ENCODE data around the gene ALDH3B1. TPM values are rescaled to one million over a fixed set of nuclear protein-coding genes. Genes with fewer than 3 reads are reported as not detected.
"Not testable (repeated sequence)": the region's sequence is repeated elsewhere in the genome, so short reads cannot be mapped to it uniquely, and the experiment has no call there.

The ALDH3B1 gene, protein sequence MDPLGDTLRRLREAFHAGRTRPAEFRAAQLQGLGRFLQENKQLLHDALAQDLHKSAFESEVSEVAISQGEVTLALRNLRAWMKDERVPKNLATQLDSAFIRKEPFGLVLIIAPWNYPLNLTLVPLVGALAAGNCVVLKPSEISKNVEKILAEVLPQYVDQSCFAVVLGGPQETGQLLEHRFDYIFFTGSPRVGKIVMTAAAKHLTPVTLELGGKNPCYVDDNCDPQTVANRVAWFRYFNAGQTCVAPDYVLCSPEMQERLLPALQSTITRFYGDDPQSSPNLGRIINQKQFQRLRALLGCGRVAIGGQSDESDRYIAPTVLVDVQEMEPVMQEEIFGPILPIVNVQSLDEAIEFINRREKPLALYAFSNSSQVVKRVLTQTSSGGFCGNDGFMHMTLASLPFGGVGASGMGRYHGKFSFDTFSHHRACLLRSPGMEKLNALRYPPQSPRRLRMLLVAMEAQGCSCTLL
- 12.5 and 20.8 TPM in 2 replicates for total RNA-seq (ENCODE audit: low replicate concordance)

DNA sequence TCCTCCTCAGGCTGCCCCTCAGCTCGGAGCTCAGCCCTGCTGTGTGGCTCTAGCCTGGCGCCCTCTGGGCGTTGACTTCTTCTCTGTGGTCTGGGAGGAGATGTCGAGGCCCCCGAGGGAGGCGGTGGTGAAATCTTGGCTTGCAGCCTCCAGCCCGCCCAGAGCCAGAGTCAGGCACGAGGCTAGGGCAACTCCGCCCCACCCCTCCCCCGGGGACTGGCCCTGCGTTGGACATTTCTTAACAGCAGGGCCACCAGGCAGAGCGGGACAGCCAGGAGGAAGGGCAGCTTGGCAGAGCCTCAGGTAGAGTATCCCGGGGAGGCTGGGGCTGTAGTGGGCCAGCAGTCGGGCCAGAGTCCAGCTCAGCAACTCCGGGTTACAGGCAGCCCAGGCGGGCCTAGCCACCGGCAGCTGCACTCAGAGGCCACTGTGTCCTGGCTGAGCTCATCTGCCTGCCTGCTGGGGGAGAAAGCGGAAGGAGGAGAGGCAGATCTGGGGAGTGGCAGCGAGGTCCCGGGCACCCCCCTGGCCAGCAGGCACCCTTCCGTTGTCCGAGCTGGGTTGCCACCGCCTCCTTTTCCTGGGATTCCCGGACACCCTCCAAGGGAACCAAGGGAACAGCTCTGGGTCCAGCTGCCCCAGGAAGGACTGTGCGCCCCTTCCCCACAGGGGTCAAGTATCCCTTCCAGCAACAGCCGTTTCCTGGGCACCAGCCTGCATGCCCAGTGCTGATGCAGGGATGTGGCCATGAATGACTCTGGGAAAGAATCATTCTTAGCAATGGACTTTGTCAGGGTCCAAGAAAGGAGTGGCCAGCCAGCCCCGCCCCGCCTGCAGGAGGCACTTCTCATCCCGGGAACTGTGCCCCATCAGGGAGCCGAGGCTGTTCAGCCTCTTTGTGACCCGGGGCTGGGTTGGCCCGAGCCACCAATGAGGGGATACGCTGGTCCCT is at the start of gene ALDH3B1:
ALDH3B1 (plus strand) TSS at position 238 of the 952 bp plus-strand sequence. CDS start 4,971 bp downstream, outside the sequence.
- DNase-seq (ENCODE audit: low read depth): peak; percentile 88
- H3K4me3 ChIP-seq (ENCODE audit: low read depth, low read length): peak within 1 kb of the TSS; percentile 65
- TF ChIP-seq, protein P1, sequence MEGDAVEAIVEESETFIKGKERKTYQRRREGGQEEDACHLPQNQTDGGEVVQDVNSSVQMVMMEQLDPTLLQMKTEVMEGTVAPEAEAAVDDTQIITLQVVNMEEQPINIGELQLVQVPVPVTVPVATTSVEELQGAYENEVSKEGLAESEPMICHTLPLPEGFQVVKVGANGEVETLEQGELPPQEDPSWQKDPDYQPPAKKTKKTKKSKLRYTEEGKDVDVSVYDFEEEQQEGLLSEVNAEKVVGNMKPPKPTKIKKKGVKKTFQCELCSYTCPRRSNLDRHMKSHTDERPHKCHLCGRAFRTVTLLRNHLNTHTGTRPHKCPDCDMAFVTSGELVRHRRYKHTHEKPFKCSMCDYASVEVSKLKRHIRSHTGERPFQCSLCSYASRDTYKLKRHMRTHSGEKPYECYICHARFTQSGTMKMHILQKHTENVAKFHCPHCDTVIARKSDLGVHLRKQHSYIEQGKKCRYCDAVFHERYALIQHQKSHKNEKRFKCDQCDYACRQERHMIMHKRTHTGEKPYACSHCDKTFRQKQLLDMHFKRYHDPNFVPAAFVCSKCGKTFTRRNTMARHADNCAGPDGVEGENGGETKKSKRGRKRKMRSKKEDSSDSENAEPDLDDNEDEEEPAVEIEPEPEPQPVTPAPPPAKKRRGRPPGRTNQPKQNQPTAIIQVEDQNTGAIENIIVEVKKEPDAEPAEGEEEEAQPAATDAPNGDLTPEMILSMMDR (IDR thresholded peaks at IDR 0.05; ENCODE audit: insufficient read depth, low read length): peak; percentile 6

DNA sequence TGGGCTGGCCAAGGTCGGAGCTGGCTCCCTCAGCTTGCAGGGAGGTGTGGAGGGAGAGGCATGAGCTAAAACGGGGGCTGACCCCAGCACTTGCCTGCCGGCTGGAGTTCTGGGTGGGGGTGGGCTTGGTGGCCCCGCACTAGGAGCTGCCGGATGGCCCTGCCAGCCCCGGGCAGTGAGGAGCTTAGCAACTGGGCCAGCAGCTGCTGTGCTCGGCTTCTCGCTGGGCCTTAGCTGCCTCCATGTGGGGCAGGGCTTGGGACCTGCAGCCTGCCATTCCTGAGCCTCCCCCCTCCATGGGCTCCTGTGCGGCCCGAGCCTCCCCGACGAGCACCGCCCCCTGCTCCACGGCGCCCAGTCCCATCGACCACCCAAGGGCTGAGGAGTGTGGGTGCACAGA is 46.9 kb upstream of the ALDH3B1 start:
- not testable (repeated sequence) for H3K4me3 ChIP-seq (ENCODE audit: low read depth, low read length); DNase-seq (ENCODE audit: low read depth)

DNA sequence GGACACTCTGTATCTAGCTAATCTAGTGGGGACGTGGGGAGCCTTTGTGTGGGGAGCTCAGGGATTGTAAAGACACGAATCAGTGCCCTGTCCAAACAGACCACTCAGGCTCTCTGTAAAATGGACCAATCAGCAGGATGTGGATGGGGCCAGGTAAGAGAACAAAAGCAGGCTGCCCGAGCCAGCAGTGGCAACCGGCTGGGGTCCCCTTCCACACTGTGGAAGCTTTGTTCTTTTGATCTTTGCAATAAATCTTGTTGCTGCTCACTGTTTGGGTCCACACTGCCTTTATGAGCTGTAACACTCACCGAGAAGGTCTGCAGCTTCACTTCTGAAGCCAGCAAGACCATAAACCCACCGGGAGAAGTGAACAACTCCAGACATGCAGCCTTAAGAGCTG is 46.2 kb upstream of the ALDH3B1 start:
- DNase-seq (ENCODE audit: low read depth); H3K4me3 ChIP-seq (ENCODE audit: low read depth, low read length): not testable (repeated sequence)

DNA sequence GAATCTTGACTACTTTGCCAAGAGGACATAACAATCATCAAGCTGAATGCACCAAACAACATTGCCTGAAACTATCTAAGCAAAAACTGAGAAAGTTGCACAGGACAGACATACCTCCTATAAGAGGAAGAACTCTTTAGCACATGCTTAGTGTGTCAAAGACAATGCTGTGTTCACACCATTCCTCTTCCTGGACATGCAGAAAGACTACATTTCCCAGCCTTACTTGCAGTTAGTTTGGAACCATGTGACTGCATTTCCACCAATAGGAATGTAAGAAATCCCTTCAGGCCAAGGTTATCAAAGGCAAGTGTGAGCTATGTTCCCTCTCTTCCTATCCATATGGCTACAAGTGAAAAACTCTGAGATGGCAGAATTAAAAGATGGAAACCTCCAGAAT is 45.4 kb upstream of the ALDH3B1 start:
- not testable (repeated sequence) for H3K4me3 ChIP-seq (ENCODE audit: low read depth, low read length); DNase-seq (ENCODE audit: low read depth)

DNA sequence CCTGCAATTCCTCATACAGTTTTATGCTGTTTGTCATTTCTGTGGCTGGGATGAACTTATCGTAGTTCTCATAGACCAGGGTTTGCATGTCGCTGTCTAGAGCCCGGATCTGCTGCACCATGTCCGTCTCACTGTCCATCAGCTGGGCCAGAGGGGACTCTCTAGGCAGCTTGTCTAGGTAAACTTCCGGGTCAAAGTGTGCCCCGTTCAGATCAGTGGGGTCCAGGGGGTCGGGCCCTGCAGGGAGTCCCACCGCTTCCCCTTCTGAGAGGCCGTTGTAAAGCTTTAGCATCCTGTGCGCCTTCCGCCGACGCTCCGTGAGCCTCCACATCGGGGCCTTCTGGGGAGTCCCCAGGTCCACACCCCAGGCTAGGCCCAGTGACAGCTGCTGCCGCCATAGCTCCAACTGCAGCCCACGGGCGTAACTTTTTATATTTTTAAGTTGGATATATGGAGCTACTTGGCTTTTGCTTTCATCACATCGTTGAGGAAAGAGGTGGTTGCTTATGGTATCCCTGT is 44.2 kb upstream of the ALDH3B1 start:
- DNase-seq (ENCODE audit: low read depth); H3K4me3 ChIP-seq (ENCODE audit: low read depth, low read length): not testable (repeated sequence)

DNA sequence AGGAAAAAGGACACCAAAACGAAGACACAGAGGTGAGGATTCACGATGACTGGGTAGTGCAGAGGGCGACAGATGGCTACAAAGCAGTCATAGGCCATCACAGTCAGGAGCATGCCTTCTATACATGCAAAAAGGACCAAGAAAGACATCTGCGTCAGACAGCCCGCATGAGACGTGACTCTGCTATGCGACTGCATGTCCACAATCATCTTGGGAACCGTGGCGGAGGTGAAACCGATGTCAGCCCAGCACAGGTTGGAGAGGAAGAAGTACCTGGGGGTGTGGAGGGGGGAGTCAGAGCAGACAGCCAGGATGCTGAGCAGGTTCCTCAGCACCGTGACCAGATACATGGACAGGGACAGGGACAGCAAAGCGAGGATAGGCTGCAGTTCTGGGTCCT is 35.4 kb upstream of the ALDH3B1 start:
- not testable (repeated sequence) for H3K4me3 ChIP-seq (ENCODE audit: low read depth, low read length); DNase-seq (ENCODE audit: low read depth)

DNA sequence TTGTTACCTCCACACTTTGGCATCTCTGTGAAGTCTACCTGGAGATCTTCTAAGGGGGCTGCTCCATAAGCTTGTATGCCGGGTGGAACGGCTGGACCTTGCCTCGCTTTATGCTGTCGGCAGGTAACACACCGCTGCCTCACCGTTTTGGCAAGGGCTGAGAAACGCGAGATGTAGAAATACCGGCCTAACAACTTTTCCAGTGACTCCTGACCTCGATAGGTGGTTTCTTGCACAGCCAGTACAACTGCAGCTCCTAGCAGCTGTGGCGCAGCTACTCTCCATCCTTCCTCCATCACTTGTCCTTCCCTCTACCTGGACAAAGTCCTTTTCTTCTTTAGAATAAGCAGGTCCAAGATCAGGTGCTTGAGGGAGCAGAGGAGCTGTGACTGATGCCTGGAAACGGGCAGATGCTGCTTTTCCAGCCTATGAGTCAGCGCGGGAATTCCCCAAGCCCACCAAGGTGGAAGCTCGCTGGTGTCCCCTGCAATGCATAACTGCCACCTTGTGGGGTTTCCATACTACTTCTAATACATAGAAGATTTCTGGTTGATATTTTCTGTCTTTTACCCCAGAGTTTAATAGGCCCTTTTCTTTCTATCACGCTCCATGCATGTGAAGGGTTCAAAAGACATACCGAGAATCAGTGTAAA is 31.2 kb upstream of the ALDH3B1 start:
- not testable (repeated sequence) for DNase-seq (ENCODE audit: low read depth); H3K4me3 ChIP-seq (ENCODE audit: low read depth, low read length)

DNA sequence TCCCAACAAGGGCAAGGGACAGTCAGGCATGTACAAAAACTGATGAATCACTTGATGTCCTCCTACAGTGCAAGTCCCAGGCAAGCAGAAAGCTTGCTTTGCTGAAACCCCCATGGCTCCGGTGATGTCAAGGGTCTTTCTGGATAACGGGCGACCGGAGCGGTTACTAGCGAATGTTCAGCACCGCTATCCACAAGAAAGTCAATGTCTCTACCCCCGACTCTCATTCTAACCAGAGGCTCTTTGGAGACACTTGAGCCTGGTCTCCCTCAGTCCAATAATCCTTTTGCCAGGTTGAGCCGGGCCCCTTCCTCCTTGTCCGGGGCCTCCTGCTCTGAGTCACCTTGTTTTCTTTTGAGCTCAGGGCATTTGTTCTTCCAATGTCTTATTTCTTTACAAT is 28.9 kb upstream of the ALDH3B1 start:
- H3K4me3 ChIP-seq (ENCODE audit: low read depth, low read length); DNase-seq (ENCODE audit: low read depth): not testable (repeated sequence)

DNA sequence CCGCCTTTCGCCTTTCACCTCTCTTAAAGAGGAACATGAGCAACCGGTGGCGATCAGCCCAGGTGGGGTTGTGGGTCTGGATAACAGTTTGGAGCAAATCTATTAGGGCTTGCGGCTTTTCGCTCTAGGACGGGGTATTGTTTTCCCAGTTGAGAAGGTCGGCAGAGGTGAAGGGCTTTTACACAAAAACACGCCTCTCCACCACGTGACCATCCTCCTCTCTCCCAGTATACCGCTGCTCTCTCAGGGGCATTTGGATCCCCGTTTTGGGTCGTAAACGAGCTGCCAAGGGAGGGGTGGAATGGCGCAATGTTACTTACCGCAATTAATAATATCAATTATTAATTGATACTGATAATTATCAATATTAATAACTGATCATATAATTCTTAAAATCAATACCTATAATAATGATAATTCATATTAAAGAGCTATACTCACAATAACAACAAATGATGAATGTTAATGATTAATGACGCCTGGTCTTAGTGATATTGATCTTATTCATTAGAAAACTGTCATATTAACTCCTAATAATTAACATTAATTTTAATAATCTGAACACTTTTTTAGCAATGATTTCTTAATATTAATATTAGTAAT is 27.8 kb upstream of the ALDH3B1 start:
- not testable (repeated sequence) for DNase-seq (ENCODE audit: low read depth); H3K4me3 ChIP-seq (ENCODE audit: low read depth, low read length)

DNA sequence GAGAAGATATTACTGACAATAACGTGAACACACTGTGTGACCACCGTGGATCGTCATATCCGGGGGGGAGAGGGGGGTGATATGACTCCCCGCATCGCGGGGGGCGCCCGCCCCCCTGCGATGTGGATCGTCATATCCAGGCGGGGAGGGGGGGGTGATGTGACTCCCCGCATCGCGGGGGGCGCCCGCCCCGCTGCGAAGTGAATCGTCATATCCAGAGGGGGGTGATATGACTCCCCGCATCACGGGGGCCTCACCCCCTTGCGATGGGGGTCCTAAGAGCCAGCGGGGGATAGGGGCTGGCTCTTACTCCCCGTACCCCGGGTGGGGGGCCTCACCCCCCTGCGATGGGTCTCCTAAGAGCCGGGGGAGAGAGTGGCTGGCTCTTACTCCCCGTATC is 26.2 kb upstream of the ALDH3B1 start:
- no peak overlapping the region for H3K4me3 ChIP-seq (ENCODE audit: low read depth, low read length)

DNA sequence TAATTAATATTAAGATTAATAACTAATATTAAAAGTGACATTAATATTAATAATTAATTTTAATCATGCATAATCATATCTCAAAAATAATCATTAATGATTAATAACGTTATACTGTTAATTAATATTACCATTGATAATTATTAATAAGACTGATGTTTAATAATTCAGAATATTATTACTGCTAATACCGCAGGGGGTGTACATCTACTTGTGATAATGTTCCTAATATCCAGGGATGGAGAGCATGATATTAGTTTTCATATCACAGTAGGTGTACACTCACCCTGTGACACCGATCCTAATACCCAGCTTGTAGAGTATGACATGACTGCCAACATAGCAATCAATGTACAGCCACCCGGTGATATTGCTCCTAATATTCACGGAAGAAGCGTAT is 24.8 kb upstream of the ALDH3B1 start:
- H3K4me3 ChIP-seq (ENCODE audit: low read depth, low read length); DNase-seq (ENCODE audit: low read depth): not testable (repeated sequence)

More for the DNA sequence above, 26.2 kb upstream of the ALDH3B1 start:
- no peak for DNase-seq (ENCODE audit: low read depth)
- TF ChIP-seq, protein P1 (IDR thresholded peaks at IDR 0.05; ENCODE audit: insufficient read depth, low read length): no peak

DNA sequence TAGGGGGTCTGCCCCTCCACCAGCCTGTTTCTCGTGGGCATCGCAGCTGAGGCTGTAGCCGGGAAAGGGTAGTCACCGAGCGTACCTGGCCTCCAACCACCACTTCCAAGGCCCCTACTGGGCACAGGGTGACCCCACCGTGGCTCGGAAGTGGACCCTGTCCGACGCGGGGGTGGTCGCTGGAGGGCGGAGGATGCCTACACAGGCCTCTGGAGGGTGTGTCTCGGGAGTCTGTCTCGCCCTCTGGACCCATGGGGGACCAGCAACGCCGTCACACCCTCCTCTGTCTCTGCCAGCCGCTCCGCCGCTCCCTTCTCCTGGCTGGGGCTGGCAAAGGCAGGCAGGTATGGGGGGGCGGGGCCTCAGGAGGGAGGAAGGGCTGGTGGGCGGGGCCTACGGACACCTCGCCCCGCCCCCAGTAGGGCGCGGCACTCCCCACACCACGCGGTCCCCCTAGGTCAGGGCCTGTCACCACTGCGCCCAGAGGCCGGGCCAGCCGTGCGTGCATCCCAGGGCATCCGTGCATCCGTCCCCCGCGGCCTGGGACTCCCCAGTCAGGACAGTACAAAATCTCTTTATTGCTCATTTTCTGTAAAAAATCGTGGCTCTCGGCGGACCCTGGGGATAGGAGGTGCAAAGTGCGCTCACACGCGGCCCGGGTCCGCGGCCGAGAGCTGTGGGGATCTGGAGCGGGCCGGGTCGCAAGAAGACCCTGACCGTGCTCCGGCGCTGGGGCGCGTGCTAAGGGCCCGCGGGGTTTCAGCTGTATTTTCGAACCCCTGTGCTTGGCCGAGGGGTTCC is 19.4 kb upstream of the ALDH3B1 start:
- not testable (repeated sequence) for DNase-seq (ENCODE audit: low read depth); H3K4me3 ChIP-seq (ENCODE audit: low read depth, low read length)

DNA sequence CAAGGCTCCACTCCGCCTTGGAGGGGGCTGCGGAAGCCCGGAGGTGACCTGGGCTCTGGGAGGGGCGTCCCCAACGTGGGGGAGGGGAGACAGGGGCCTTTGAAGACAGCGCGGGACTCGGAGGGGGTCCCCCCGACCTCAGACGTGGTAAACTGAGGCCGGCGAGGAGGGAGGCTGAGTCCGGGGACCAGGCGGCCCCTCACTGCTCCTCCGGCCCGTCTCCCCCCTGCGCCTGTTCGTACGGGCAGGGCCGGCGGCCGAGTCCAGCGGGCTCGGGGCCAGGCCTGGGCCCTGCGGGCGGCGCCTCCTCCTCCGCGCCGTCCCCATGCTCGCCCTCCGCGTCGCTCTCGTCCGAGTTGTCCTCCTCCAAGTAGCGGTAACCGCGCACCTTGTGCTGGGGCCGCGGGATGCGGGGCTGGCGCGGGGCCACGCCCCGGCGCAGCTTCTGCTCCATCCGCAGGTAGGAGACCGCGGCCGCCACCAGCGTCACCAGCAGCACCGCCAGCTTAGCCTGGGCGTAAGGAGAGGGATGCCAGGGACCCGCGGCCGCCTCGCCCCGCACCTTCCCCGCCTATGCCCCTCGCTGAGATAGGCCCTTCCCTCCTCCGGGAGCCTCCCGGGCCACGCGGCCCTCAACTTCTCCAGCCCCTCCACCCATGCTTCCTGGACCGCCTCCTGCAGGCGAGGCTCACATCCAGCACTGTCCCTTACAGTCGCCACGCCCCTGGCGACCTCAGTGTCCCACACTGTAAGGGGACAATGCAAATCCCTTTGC is 18.6 kb upstream of the ALDH3B1 start:
- not testable (repeated sequence) for DNase-seq (ENCODE audit: low read depth); H3K4me3 ChIP-seq (ENCODE audit: low read depth, low read length)

All from fibroblast of the aortic adventitia (primary cell).